Measurements from ENCODE around the gene MBOAT1.

Gene MBOAT1

DNA sequence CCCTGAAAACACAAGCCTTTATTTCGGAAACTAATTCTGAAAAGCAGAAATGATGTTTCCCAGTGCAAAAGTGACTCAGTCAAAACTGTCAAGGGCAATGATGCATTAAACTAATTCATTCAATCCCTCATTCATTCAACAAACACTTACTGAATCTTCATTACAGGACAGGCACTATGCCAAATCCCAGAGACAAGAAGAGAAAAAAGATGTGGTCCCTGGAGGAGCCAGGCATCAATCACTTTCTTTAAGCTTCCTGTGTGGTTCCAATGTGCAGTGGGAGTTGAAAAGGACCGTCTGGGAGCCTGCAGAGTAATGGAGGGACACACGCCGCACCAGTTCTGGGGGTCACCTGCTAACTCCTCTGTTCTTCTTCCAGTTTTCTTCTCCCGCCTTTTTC is 113.1 kb downstream of the MBOAT1 start:
- TF ChIP-seq, protein P1, sequence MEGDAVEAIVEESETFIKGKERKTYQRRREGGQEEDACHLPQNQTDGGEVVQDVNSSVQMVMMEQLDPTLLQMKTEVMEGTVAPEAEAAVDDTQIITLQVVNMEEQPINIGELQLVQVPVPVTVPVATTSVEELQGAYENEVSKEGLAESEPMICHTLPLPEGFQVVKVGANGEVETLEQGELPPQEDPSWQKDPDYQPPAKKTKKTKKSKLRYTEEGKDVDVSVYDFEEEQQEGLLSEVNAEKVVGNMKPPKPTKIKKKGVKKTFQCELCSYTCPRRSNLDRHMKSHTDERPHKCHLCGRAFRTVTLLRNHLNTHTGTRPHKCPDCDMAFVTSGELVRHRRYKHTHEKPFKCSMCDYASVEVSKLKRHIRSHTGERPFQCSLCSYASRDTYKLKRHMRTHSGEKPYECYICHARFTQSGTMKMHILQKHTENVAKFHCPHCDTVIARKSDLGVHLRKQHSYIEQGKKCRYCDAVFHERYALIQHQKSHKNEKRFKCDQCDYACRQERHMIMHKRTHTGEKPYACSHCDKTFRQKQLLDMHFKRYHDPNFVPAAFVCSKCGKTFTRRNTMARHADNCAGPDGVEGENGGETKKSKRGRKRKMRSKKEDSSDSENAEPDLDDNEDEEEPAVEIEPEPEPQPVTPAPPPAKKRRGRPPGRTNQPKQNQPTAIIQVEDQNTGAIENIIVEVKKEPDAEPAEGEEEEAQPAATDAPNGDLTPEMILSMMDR (conservative IDR thresholded peaks at IDR 0.05; ENCODE audit: control insufficient read depth, insufficient read depth, low read depth, low read length) = no peak
- no peak for DNase-seq (ENCODE audit: low read depth)
- H3K4me3 ChIP-seq (ENCODE audit: control insufficient read depth, low read depth, low read length) = no peak overlapping the region

DNA sequence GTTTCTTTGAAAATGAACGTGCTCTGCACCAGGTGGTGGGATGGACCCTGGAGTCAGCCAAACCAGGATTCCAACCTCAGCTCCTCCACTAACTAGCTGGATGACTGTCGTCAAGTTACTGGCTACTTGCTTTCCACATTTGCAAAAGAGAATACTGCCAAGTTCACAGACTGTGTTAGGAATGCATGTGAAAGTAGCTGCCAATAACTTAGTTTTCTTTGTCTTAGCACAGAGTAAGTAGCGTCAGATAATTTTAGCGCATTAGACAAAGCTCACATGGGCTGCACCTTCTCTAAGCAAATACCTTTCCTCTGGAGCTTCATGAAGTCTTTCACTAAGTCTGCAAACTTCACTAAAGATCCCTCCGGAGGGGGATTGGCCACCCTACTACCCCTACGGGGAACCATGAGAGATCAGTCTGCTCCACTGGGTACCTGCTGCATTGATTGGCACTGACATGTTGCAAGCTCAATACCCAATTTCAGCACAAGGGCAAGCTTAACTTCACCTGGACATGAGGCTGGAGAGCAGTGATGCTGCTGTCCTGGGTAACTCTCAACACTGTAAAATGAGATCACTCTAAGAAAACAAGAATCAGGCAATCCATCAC is 113.9 kb downstream of the MBOAT1 start:
- DNase-seq (ENCODE audit: low read depth) = no peak
- TF ChIP-seq, protein P1 (conservative IDR thresholded peaks at IDR 0.05; ENCODE audit: control insufficient read depth, insufficient read depth, low read depth, low read length) = no peak
- H3K4me3 ChIP-seq (ENCODE audit: control insufficient read depth, low read depth, low read length) = no peak overlapping the region

DNA sequence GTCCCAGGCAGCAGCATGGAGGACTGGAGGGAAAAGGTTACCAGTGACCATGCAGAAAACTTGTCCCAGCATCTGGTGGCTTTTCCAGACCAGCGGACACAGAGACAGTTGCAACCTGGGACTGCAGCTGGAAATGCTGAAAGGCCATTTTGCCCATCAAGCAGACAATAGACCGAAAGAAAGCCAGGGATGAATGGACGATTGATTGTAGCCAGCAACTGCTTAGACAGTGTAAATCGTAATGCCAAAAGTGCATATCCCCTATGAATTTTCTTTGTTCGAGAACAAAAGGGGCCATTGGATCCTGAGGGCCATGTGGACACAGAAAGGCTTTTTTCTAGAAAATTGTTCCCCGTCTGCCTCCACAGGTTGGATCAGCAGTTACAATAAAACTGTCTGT is 115.7 kb downstream of the MBOAT1 start:
- DNase-seq (ENCODE audit: low read depth) = no peak
- H3K4me3 ChIP-seq (ENCODE audit: control insufficient read depth, low read depth, low read length) = no peak overlapping the region
- TF ChIP-seq, protein P1 (conservative IDR thresholded peaks at IDR 0.05; ENCODE audit: control insufficient read depth, insufficient read depth, low read depth, low read length) = no peak

DNA sequence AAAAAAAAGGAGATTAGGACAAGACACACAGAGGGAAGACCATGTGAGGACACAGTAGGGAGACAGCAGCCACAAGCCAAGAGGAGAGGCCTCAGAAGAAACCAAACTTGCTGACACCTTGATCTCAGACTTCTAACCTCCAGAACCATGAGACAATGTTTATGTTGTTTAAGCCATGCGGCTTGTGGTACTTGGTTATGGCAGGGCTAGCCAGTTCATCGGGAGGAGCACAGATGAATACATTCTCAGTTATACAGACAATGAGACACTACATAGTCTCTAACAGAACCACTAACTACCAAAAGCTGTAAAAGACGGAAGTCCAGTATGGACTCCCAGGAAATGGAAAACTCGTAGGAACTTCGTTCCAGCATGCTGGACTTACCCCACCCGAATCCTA is 116.8 kb downstream of the MBOAT1 start:
- TF ChIP-seq, protein P1 (conservative IDR thresholded peaks at IDR 0.05; ENCODE audit: control insufficient read depth, insufficient read depth, low read depth, low read length) = no peak
- no peak for DNase-seq (ENCODE audit: low read depth)

DNA sequence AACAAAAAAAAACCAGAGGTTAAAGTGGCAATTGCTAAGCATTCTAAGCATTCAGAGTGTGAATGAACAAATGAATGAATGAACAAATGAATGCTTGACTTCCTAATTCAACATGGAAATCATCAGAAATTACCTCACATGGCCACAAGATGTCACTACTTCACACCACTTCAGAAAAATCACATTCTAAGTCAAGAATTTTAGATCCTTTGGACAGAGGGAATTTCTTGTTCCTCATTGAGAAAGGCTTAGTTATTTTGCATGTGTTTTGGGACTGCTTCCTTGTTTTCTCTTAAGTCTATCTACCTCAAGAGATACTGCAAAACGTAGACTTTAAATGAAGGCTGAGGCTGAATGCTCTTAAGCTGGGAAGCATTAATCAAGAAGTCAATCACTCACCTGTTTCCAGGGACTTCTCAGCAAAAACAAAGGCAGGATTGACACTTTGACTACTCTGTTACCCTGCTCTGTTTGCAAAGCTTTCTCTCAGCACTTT is 120.2 kb downstream of the MBOAT1 start:
- no peak overlapping the region for H3K4me3 ChIP-seq (ENCODE audit: control insufficient read depth, low read depth, low read length)
- DNase-seq (ENCODE audit: low read depth) = peak; percentile 63
- TF ChIP-seq, protein P1 (conservative IDR thresholded peaks at IDR 0.05; ENCODE audit: control insufficient read depth, insufficient read depth, low read depth, low read length) = peak; percentile 65

More for the DNA sequence above, 116.8 kb downstream of the MBOAT1 start:
- no peak overlapping the region for H3K4me3 ChIP-seq (ENCODE audit: control insufficient read depth, low read depth, low read length)

DNA sequence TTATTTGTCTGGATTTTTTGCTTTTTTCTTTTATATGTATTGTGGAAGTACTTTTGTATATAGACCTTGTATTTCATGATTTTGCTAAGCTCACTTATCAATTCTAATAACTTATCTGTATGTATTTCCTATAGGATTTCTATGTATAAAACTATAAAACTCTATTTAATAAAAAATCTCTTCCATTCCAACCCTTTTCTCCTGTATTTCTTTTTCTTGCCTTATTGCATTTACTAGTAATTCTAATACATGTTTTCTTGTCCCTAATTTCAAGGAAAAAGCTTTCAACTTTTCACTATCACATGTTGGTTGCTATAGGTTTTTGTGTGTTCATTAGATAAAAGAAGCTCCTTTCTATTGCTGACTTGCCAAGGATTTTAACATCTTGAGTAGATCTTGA is 125.3 kb downstream of the MBOAT1 start:
- no peak overlapping the region for H3K4me3 ChIP-seq (ENCODE audit: control insufficient read depth, low read depth, low read length)
- TF ChIP-seq, protein P1 (conservative IDR thresholded peaks at IDR 0.05; ENCODE audit: control insufficient read depth, insufficient read depth, low read depth, low read length) = no peak
- DNase-seq (ENCODE audit: low read depth) = no peak

All from fibroblast of mammary gland (primary cell).